HEK293 (cell line): Measurements from ENCODE around the gene EEF1AKMT3.

Source experiments
- CTCF ChIA-PET: fragments of 350-600 bp; formaldehyde crosslinking; extraction: SDS; loops from one replicate; lab custom pipeline; 2021; ENCODE audit warnings: antibody characterized with exemption; lab: Yijun Ruan, JAX
- POLR2A ChIA-PET: fragments of 300-600 bp; formaldehyde crosslinking; extraction: SDS; loops from one replicate; lab custom pipeline; 2020; ENCODE audit warnings: antibody characterized with exemption, inconsistent platforms; lab: Yijun Ruan, JAX
- H3K27ac ChIP-seq: fragments of 200-500 bp; sonication (Bioruptor generic); 2 replicates; pipeline ENCODE4 v1.5.1; 2014; ENCODE audit warnings: low read depth, low read length, control low read depth, inconsistent platforms; ENCODE audit errors: extremely low read depth
- H3K36me3 ChIP-seq, 2 experiments: fragments of 200-500 bp in 1 of 2; sonication (Bioruptor generic) in 1 of 2; 1 replicate in 1 of 2; 2 replicates in 1 of 2; pipeline ENCODE4 v1.5.1; 2014 to 2017; ENCODE audit warnings: inconsistent platforms in 2 of 2, low read length in 2 of 2; ENCODE audit not compliant: control insufficient read depth in 2 of 2, insufficient read depth in 1 of 2
- H3K4me1 ChIP-seq: fragments of 200-500 bp; sonication (Bioruptor generic); 2 replicates; pipeline ENCODE4 v1.5.1; 2014; ENCODE audit warnings: mild to moderate bottlenecking, low read length, inconsistent platforms; ENCODE audit not compliant: control insufficient read depth, insufficient read depth
- H3K4me3 ChIP-seq: 2 replicates; pipeline ENCODE4 v1.5.1; 2011; ENCODE audit warnings: low read depth, mild to moderate bottlenecking, control low read depth, low read length, moderate library complexity
- H3K9me3 ChIP-seq: fragments of 200-500 bp; sonication (Bioruptor generic); 2 replicates; pipeline ENCODE4 v1.5.1; 2014; ENCODE audit warnings: low read depth, low read length, inconsistent platforms; ENCODE audit not compliant: control insufficient read depth, insufficient read depth
- BCL11B ChIP-seq: fragments of 450-650 bp; formaldehyde crosslinking; IDR thresholded peaks from 2 replicates; pipeline ENCODE4 v1.5.1; 2016; ENCODE audit warnings: low read depth, missing biosample characterization, missing genetic modification characterization
- HOXD13 ChIP-seq: sonication (generic); formaldehyde crosslinking; IDR thresholded peaks from 2 replicates; pipeline ENCODE4 v1.8.0; 2022; ENCODE audit warnings: missing genetic modification reagents, borderline replicate concordance
- ZNF202 ChIP-seq: fragments of 450-650 bp; formaldehyde crosslinking; IDR thresholded peaks from 2 replicates; pipeline ENCODE4 v1.5.1; 2016; ENCODE audit warnings: missing biosample characterization, missing genetic modification characterization, borderline replicate concordance
- ZNF292 ChIP-seq: fragments of 450-650 bp; formaldehyde crosslinking; IDR thresholded peaks from 2 replicates; pipeline ENCODE4 v1.5.1; 2016; ENCODE audit warnings: low read depth, missing biosample characterization, missing genetic modification characterization, borderline replicate concordance
- ZNF621 ChIP-seq: fragments of 450-650 bp; formaldehyde crosslinking; IDR thresholded peaks from 2 replicates; pipeline ENCODE4 v1.5.1; 2017; ENCODE audit warnings: missing biosample characterization, missing genetic modification characterization
- ZNF645 ChIP-seq: fragments of 450-650 bp; formaldehyde crosslinking; IDR thresholded peaks from 2 replicates; pipeline ENCODE4; 2016; ENCODE audit warnings: missing biosample characterization, missing genetic modification characterization
- ZNF670 ChIP-seq: fragments of 450-650 bp; formaldehyde crosslinking; IDR thresholded peaks from 2 replicates; pipeline ENCODE4 v1.5.1; 2016; ENCODE audit warnings: missing biosample characterization, missing genetic modification characterization, low read depth
- ZNF747 ChIP-seq: fragments of 450-650 bp; formaldehyde crosslinking; IDR thresholded peaks from 2 replicates; pipeline ENCODE4 v1.5.1; 2016; ENCODE audit warnings: missing biosample characterization, missing genetic modification characterization
- ZNF843 ChIP-seq: fragments of 450-650 bp; formaldehyde crosslinking; IDR thresholded peaks from 2 replicates; pipeline ENCODE4 v1.5.1; 2016; ENCODE audit warnings: missing biosample characterization, missing genetic modification characterization

The EEF1AKMT3 gene

GRCh38 chr12:57830393-57830792 lies 58.0 kb downstream of the EEF1AKMT3 start:
- peaks cover 14 to 46% of the 10 kb centered on the region in 2 experiments; a peak in 2 of 3 replicates for H3K36me3 ChIP-seq
- no peak for TF ChIP-seq ZNF202 (tag by site-specific recombination)
- TF ChIP-seq ZNF670 (tag by site-specific recombination) = no peak
- no peak for TF ChIP-seq ZNF621 (tag by site-specific recombination)
- TF ChIP-seq ZNF645 (tag by site-specific recombination) = no peak
- no peak for TF ChIP-seq ZNF292
- no peak for TF ChIP-seq ZNF747 (tag by site-specific recombination)
- TF ChIP-seq ZNF843 = no peak
- no peak for TF ChIP-seq BCL11B (tag by site-specific recombination)
- no peak for TF ChIP-seq HOXD13 (CRISPR knock-in tag)
- POLR2A ChIA-PET = no interaction called here
- no peak overlapping the region for H3K27ac ChIP-seq
- CTCF ChIA-PET = interaction anchor here (0.8 to 4.2 kb wide), 6 partner anchors 12 to 77 kb away, joined by 3 to 39 read pairs (median 6); partner anchors contain the start of gene CTDSP2
- H3K4me1 ChIP-seq = no peaks in the 10 kb centered on the region; the same call in 1 of the 2 replicates
- no peak overlapping the region for H3K4me3 ChIP-seq
- H3K9me3 ChIP-seq = no peaks in the 10 kb centered on the region
